GM19023 (cell line): ENCODE data around the gene SSNA1.

Experiments
- ATAC-seq: cut with Tn5 transposase; IDR thresholded peaks from one replicate; pipeline ENCODE4 v1.9.1; 2021; ENCODE audit warnings: mild to moderate bottlenecking, moderate library complexity; ENCODE audit not compliant: unreplicated experiment

Gene SSNA1

GRCh38 chr9:137198902-137199283, 10.4 kb downstream of the SSNA1 start:
- no peak for ATAC-seq

GRCh38 chr9:137199411-137200121, 11.1 kb downstream of the SSNA1 start:
- no peak for ATAC-seq

DNA sequence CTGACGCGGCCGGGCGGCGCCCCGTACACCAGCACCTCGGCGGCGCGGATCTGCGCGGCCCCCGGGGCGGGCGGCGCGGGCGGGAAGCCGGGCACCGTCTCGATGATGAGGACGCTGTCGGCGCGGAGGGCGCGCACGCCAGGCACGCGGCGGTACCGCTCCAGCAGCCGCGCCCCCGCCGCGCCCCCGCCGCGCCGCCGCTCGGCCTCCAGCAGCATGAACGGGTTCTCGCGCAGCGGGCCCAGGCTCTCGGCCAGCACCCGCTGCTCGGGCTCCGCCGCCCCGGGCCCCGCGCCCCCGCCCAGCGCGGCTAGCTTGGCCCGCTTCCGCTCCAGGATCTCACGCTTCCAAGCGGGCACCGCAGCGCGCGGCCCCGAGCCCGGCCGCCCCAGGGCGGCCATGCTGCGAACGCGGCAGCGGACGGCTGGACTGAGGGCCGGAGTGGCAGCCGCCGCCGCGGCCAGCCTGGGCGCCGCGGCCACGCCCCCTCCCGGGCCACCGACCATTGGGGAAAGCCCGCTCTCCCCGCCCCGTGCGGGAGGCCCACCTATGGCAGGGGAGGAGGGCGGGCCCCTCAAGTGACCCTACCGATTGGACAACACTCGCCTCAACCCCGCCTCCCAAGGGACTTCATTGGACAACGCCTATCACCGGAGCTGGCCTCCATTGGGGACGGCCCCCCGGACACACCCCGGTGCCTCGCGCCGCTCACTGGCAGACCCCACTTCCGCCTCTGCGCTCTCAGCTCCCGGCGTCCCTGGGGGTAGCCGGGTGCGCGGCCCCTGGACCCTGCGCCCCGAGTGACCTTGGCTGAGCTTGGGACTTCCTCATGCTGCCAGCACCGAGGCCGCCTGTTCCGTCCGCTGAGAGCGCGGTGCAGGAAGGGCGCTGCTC, 12.1 kb downstream of the SSNA1 start, which contains the start of gene TPRN:
Gene TPRN (minus strand): TSS at position 431 of the 894 bp plus-strand sequence. CDS start 30 bp downstream, at position 401.
- peak; percentile 87 for ATAC-seq

- ATAC-seq: no peak
Measured at GRCh38 chr9:137201205-137201868, 12.9 kb downstream of the SSNA1 start.

DNA sequence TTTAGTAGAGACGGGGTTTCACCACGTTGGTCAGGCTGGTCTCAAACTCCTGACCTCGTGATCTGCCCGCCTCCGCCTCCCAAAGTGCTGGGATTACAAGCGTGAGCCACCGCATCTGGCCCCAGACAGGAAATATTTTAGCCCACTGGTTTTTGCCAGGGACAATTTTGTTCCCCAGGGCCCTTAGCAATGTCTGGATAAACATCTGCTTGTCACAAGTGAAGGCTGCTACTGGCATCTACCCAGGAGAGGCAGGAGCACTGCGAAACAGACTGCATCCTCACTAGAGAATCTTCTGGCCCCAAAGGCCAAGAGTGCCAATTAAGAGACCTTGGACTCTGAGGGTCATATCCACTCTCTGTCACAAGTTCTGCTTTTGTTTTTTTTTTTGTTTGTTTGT, 14.5 kb downstream of the SSNA1 start:
- ATAC-seq: no peak

- ATAC-seq: no peak
Measured at GRCh38 chr9:137204731-137205125, 16.3 kb downstream of the SSNA1 start.

DNA sequence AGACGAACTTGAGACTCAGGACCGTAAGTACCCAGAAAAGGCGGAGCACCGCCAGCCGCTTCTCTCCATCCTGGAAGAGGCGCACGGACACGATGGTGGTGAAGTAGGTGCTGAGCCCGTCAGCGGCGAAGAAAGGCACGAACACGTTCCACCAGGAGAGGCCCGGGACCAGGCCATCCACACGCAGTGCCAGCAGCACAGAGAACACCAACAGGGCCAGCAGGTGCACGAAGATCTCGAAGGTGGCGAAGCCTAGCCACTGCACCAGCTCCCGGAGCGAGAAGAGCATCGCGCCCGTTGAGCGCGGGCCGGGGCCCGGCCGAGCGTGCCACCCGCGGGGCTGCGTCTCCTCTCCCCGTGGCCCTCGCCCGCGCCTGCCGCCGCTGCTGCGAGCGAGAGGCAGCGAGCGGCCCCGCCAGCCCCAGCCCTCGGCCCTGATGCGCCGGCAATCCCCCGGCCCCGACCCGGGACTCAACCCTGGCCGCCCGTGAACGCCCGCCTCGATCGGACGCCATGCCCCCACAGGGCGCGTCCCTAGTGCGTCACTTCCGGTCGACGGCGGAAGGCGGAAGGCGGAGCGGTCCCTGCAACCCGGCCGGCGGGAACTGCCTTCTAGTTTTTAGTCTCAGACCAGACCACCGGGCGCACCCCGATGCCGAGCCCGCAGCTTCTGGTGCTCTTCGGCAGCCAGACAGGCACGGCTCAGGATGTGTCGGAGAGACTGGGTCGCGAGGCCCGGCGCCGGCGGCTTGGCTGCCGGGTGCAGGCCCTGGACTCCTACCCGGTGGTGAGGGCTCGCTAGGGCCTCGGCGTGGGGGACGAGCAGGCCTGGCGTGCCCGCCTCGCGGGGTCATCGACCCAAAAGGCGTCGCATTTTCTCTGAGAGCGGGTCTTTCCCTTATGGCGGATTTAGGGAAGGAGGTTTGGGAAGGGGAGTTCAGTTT, 16.9 kb downstream of the SSNA1 start, which contains the start of the genes NDOR1 and TMEM203:
Gene NDOR1 (plus strand): TSS at position 575 of the 944 bp plus-strand sequence. CDS start 78 bp downstream, at position 653.
Gene TMEM203 (minus strand): TSS at position 523 of the 944 bp plus-strand sequence. CDS start 234 bp downstream, at position 289.
- peak; percentile 44 for ATAC-seq

DNA sequence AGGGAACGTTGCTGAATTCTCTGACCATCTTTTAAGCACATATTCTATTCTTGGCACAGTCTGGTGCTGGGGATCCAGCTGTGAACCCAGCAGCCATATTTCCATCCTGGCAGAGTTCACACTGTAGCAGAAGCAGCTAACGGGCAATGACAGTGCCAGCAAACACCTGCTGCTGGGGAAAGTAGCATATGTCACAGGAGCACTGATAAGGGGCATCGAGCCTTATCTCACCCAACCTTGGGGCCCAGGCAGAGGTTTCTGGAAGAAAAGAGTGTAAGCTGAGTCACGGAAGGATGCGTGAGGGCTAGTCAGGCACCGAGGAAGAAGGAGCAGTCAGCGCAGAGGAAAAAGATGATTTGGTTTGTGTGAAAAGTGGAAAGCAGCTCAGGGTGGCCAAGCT, 18.1 kb downstream of the SSNA1 start:
- no peak for ATAC-seq

DNA sequence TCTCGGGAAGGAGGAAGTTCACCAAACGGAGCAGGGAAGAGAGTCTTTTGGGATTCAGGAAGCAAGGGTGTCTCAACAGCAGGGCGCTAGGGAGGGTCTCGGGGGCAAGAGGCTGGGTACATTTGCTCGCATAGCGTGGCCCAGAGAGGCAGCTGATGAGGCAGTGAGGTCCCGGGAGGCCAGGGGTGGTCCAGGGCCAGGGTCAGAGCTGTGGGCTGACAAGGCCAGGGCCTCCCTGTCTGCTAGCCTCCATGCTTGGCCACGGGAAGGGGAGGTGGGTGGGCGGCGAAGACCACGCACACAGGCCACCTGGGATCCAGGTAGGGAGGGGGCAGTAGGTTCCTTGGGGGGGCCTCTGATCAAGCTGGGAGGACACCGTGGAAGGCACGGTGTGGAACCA, 23.1 kb downstream of the SSNA1 start:
- no peak for ATAC-seq

DNA sequence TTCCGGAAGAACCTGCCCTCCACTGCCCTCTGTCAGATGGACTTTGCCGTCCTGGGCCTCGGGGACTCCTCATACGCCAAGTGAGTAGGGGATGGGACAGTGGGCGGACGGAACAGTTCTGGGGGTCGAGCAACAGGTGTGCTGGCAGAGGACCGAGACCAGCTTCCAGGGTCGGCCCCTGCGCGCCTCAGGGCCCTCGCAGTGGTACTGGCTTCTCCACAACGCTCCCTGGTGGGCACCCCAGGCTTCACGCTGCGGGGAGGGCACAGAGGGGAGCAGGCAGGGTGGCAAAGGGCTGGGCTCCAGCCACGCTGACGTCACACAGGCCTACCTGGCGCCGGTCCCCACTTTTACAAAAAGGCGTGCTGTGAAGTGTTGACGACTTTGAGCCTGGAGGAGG, 24.0 kb downstream of the SSNA1 start:
- no peak for ATAC-seq

GRCh38 chr9:137213160-137214060, 24.9 kb downstream of the SSNA1 start:
- ATAC-seq: no peak

DNA sequence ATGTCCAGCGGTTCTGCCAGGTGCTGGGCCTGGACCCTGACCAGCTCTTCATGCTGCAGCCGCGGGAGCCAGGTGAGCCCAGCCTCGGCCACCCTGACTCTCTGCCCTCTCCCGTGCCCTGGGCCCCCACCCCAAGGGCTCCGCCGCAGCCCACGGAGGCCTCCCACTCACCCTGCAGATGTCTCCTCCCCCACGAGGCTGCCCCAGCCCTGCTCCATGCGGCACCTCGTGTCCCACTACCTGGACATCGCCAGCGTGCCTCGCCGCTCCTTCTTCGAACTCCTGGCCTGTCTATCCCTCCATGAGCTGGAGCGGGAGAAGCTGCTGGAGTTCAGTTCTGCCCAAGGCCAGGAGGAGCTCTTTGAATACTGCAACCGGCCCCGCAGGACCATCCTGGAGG, 26.1 kb downstream of the SSNA1 start:
- no peak for ATAC-seq

DNA sequence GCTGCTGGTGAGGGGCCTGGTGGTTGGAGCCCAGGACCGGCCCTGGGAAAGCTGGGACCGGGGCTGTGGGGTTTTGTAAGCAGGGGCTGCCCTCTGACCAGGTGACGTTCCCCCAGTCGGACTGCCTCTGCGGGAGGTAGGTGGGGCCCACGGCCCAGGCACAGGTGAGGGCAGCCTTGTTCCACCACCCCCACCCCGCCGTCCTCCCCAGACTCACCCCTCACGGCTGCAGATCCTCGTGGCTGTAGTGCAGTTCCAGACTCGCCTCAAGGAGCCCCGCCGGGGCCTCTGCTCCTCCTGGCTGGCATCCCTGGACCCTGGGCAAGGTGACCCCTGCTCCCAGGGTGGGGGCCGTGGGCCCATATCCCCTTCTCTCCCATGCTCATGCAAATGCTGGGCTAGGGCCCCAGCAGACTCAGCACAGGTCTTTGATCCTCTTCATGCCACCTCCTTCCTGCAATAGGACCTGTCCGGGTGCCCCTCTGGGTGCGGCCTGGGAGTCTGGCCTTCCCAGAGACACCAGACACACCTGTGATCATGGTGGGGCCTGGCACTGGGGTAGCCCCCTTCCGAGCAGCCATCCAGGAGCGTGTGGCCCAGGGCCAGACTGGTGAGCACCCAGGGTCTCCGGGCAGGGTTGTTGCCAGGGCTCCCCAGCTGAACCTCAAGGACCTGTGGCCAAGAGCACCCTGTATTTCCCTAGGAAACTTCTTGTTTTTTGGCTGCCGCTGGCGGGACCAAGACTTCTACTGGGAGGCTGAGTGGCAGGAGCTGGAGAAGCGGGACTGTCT, 26.9 kb downstream of the SSNA1 start:
- no peak for ATAC-seq

DNA sequence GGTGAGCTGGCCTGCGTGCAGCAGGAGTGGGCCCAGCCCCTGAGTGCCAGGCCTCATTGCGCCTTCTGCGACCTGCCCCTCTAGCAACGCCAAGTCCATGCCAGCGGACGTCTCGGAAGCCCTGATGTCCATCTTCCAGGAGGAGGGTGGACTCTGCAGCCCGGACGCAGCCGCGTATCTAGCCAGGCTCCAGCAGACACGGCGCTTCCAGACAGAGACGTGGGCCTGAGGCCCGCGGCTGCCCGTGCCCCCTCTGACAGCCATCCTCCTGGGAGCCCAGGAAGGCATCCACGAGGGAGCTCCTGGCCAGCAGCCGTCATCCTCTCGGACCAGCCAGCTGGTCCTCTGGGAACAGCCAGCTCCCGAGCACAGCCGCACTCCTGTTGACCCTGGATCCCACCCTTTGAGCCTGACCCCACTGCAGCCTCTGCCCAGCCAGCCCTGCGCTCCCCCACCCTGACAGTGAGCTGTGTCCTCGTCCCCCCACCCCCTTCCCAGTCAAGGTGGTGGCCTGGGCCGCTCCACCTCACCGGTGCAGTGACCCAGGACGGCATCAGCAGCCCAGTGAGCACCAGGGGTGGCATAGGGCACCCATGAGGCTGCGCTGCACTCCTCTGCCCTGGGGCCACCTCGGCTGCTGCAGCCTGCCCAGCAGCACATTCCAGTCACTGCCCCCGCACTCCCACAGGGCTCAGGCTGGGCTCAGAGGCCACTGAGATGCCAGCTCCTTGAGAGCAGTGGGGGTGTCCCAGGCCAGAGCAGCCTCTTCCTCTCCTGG, 27.9 kb downstream of the SSNA1 start:
- no peak for ATAC-seq

DNA sequence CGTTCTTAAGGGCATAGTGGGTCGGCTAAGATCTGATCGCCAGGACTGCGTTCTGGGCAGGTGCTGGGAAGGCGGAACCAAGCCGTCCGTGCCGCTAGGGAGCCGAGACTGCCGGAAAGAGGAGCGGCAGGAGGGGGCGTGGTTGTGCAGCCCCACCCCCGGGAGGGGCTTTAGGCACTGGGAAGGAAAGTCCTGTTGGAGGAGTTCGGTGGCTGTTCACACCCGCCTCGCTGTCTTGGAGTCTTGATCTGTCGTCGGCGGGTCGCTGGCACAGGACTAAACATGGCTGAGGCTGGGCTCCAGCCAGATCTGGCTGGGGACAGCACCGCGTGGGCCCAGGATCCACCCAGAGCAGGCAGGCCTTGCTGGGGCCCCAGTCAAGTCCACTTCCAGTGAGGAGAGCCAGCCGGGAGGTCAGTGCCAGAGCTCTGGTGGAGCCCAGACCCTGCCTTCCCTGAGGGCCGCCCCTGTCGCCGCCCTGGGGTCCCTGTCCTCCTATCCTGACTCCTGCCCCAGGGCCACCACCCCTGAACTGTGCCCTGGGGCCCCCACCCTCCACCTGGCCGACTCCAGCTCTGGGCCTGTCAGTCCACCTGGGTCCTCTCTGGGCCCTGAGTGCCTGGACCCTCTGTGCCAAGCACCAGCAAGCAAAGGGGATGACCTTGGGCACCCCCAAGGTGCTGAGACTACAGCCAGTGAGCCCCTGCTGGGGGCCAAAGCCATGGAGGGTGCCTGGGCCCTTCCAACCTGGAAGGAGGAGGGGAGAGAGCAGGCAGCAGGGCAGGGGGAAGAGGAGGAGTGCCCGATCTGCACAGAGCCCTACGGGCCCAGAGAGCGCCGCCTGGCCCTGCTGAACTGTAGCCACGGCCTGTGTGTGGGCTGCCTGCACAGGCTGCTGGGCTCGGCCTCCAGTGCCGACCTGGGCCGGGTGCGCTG, 29.1 kb downstream of the SSNA1 start:
- no peak for ATAC-seq

DNA sequence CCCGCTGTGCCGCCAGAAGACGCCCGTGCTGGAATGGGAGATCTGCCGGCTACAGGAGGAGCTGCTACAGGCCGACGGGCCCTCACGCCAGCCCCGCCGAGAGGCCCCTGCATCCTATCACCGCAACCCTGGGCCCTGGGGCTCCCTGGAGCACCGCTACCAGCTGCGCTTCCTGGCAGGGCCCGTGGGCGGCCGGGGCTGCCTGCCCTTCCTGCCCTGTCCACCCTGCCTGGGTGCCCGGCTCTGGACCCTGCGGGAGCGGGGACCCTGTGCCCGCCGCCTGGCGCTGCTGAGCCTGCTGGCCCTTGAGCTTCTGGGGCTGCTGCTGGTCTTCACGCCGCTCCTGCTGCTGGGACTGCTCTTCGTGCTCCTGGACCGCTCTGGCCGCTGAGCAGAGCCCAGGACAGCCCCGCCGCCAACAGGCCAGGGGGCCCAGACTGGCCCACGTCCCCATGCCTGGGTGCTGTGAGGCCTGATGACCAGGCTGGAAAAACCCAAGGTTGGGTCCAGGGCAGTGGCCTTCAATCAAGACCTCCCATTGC, 29.8 kb downstream of the SSNA1 start:
- no peak for ATAC-seq
